ENCODE results near the gene ACAD10.

The ACAD10 gene

GRCh38 chr12:111780166-111780565 is 94.3 kb downstream of the ACAD10 start:
- no peak for DNase-seq

DNA sequence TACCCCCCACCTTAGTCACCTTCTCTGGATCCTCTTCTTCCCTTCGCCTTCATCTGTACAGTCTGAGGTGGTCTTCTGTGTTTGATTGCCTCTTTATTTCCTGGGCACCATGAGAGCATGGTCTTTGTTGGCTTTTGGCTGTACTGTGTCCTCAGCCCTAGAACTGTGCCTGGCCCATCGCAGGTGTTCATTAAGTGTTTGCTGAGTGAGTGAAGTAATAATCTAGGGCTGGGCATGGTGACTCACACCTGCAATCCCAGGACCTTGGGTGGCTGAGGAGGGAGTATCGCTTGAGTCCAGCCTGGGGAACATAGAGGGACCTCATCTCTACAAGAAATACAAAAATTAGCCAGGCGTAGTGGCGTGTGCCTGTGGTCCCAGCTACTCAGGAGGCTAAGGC is 94.8 kb downstream of the ACAD10 start:
- DNase-seq: no peak

DNA sequence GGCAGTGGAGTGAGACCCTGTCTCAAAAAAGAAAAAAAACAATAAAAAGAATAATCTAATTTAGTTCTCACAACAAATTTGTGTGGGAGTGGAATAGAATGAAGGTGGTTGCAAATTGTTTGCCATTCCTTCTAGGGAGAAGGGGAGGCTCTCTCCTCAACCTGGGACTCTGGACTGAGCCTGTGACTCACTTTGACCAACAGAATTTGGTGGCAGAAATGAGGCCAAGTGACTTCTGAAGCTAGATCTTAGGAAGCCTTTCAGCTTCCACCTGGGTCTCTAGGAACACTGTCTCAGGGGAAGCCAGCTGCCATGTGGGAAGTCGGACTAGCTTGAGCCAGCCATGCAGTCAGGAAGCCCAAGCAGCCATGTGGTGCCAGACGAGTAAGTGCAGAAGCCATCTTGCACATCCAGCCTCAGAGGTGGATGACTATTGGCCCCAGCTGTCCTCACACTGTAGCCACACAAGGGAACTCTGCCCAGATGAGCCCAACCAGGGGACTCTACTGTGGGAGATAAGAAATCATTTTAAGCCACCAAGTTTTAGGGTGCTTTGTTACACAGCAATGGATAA is 95.3 kb downstream of the ACAD10 start:
- DNase-seq: no peak

GRCh38 chr12:111783046-111783445 is 97.2 kb downstream of the ACAD10 start:
- no peak for DNase-seq

DNA sequence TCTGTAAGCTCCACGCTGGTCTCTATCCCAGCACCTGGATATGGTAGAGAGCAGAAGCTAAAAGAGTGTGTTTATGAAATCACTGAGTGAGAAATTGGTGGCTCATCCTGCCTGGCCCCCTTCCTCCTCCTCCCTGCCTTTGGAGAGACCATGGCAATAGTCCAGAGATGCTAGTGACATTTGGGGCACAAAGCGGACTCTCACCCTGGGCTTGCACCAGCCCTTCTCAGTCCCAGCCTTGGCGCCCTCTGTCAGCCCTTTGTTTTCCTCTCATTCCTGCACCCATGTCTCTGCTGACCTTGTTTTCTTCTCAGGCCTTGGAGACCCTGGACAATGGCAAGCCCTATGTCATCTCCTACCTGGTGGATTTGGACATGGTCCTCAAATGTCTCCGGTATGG is 99.1 kb downstream of the ACAD10 start:
- DNase-seq: no peak

GRCh38 chr12:111785651-111786050 is 99.8 kb downstream of the ACAD10 start:
- no peak for DNase-seq

GRCh38 chr12:111788178-111788654 is 102.4 kb downstream of the ACAD10 start:
- no peak for DNase-seq

GRCh38 chr12:111789779-111790178 is 103.9 kb downstream of the ACAD10 start:
- DNase-seq: no peak

- no peak for DNase-seq
Observed at GRCh38 chr12:111791507-111791906, 105.7 kb downstream of the ACAD10 start.

DNA sequence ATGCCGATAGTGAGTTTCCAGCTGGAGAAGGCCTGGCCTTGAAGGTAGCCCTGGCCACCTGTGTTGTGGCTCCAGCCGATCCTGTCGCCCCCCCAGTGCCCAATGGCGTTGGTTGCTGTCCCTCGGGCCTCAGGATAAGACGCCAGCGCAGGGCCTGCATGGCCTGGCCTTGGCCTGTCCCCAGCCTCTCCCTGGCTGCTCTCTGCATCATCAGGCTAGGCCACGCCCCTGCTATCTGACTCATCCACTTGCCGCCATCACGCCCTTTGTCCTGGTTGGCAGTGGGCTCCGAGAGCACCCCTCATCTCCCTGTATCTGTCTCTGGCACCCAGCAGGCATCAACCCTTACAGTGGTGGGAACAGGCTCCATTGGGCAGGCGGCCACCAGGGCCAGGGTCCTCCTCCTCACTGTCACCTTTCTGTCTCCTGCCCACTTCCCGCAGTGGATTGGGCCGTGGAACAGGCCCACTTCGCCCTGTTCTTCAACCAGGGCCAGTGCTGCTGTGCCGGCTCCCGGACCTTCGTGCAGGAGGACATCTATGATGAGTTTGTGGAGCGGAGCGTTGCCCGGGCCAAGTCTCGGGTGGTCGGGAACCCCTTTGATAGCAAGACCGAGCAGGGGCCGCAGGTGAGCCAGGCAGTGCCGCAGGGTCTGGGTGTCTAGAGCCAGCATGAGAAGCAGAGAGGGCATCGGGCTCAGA is 106.5 kb downstream of the ACAD10 start:
- no peak for DNase-seq

DNA sequence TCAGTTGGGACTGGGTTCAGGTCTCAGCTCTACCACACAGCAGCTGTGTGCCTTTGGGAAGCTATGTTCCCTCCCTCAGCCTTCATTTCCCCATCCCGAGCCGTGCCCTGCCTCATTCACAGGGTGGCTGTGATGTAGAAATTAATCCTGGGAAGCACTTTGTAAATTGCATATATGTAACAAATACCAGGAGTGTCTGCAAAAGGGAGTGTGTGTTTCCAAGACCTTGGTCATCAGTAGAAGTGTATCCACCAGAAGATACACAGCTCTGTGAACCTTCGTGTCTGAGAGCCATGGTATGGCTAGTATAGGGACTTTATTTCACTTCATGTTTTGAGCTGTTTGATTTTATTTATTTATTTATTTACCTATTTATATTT is 107.0 kb downstream of the ACAD10 start:
- no peak for DNase-seq

DNA sequence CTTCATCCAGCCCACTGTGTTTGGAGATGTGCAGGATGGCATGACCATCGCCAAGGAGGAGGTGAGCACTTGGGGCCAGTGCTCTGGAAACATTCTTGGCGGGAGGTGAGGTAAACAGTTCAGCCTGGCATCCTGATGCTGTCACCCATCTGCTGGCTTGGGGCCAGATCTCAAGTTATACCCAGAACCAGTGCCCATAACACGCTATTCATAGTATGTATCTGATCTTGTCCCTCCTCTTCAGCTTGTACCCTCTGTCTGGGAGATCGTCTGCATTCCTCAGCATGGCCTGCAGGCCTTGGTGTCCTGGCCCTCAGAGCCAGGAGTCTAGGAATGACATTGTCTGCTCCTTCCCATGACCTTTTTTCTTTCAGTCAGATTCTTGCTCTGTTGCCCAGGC is 112.3 kb downstream of the ACAD10 start:
- no peak for DNase-seq

GRCh38 chr12:111799758-111800157 is 113.9 kb downstream of the ACAD10 start:
- DNase-seq: no peak

DNA sequence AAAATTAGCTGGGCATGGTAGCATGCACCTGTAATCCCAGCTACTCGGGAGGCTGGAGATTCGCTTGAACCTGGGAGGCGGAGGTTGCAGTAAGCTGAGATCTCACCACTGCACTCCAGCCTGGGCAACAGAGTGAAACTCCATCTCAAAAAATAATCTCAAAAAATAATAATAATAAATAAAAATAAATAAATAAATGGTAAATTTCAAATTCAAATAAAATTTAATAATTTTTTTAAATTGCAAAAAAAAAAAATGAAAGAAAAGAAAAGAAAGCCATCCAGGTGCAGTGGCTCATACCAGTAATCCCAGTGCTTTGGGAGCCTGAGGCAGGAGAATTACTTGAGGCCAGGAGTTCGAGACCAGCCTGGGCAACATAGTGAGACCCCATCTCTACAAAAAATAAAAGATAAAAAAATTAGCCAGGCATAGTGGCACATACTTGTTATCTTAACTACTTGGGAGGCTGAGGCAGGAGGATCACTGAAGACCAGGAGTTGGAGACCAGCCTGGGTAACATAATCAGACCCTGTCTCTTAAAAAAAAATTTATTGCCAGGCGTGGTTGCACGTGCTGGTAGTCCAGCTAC is 117.3 kb downstream of the ACAD10 start:
- no peak for DNase-seq

- no peak for DNase-seq
Observed at GRCh38 chr12:111803851-111804250, 118.0 kb downstream of the ACAD10 start.

DNA sequence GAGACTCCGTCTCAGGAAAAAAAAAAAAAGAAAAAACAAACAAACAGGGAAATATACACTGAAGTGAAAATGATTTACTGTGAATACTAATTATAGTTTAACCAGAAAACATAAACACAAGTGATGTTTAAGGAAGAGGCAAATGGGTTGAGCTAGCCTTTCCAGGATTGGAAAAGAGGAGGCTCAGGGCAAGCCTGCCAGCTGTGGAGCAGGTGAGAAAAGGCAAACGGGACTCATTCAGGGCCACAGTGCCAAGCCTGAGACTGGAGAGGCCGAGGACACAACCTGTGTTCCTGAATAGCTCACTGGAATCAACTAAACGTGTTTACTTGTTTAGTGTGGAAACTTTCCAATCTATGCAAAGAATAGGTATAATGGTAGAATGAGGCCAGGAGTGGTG is 120.5 kb downstream of the ACAD10 start:
- no peak for DNase-seq

Measured in 8988T (cell line).